Right lobe of liver (tissue), 6 donors: Measurements from ENCODE around the gene ADGRF5. TPM values are rescaled to one million over a fixed set of nuclear protein-coding genes. Genes with fewer than 3 reads are reported as not detected.

Experiments
- ATAC-seq, 4 donors: fragments of 200-7000 bp; cut with Tn5 transposase; one replicate each; pipeline ENCODE4 v1.9.1; 2020; ENCODE audit warnings: mild to moderate bottlenecking in 4 of 4, moderate library complexity in 4 of 4
- DNase-seq, 3 donors: peaks; one replicate each; pipeline ENCODE4 v3.0.0-alpha.2; 2020
- H3K27ac ChIP-seq, 3 donors: fragments of 200-600 bp; one replicate each; pipeline ENCODE4 v1.8.0; 2022
- H3K27me3 ChIP-seq, 2 donors: fragments of 200-600 bp; one replicate each; pipeline ENCODE4 v1.8.0; 2022
- H3K36me3 ChIP-seq, 4 donors: fragments of 200-600 bp; sonication (generic) in 1 of 4; one replicate each; pipeline versions ENCODE4 v1.5.1 to v1.8.0; 2017 to 2022; ENCODE audit warnings: control low read depth in 1 of 4
- H3K4me1 ChIP-seq, 4 donors: fragments of 200-600 bp; sonication (generic) in 1 of 4; one replicate each; pipeline versions ENCODE4 v1.5.1 to v1.8.0; 2017 to 2022; ENCODE audit warnings: control low read depth in 1 of 4
- H3K4me3 ChIP-seq, 3 donors: fragments of 200-600 bp; one replicate each; pipeline ENCODE4 v1.8.0; 2022
- H3K9me3 ChIP-seq, 4 donors: fragments of 200-600 bp; sonication (generic) in 1 of 4; one replicate each; pipeline versions ENCODE4 v1.5.1 to v1.8.0; 2017 to 2022; ENCODE audit warnings: control low read depth in 1 of 4
- CTCF ChIP-seq, 4 donors: fragments of 200-600 bp in 3 of 4; fragments of 450-650 bp in 1 of 4; IDR thresholded peaks; one replicate each; pipeline versions ENCODE4 v1.5.1 to v1.8.0; 2016 to 2022; ENCODE audit warnings: antibody characterized with exemption in 4 of 4, mild to moderate bottlenecking in 2 of 4
- POLR2A ChIP-seq: fragments of 450-650 bp; IDR thresholded peaks from one replicate; pipeline ENCODE4 v1.6.1; 2017; ENCODE audit warnings: antibody characterized with exemption, mild to moderate bottlenecking
- WGBS: methylation state at CpG from one replicate; pipeline ENCODE4 v1.1.6; 2018; ENCODE audit warnings: low coverage, low lambda C conversion rate; ENCODE audit not compliant: insufficient coverage; ENCODE audit errors: missing lambda C conversion rate; 5-methylcytosine and 5-hydroxymethylcytosine counted together
- intact Hi-C, 2 donors: fragments of 100-400 bp; cut with DNase I; formaldehyde crosslinking; loops; one replicate each; pipeline versions ENCODE4 v1.11.2 to v1.14.1; 2022
- total RNA-seq, 6 experiments: library from RNA; depleted of rRNA in 2 of 6; stranded (reverse); fragments of >200 nt in 2 of 6; fragmentation: NEBNext Ultra II Directional in 3 of 6; extraction: Animal tissue kit (Norgen Biotek cat#: 25700) in 3 of 6; gene quantifications; one replicate each; pipeline versions ENCODE4 v1.1.0 to v1.2.4, GENCODE V29; 2016 to 2023
- donor health status: DM: no; HTN: yes; CAD: no.
- donor health status: DM: no; HTN: no; CAD: no.
- donor health status: DM: no; HTN: no; CAD: no.
- donor health status: DM: no; HTN: yes; CAD: no.
- donor health status: DM: no; HTN: yes; CAD: no.

The ADGRF5 gene
- total RNA-seq, 6 experiments from 2014 or later, result 6.5 to 14.6 (median 10.7) TPM

GRCh38 chr6:46954837-46955451, 33.2 kb upstream of the ADGRF5 start:
- 49% methylated on average over 4 of the region's 4 CpGs for WGBS
- DNase-seq, result peak in 1 of 3 donors; percentile 25
- TF ChIP-seq CTCF (IDR thresholded peaks at IDR 0.05) (no peak), POLR2A (no peak)
- intact Hi-C loops, result no loop called here
- no peak overlapping the region for H3K4me3 ChIP-seq
- H3K9me3 ChIP-seq, result no peaks in the 10 kb centered on the region
- H3K27me3 ChIP-seq, result no peaks in the 10 kb centered on the region
- H3K27ac ChIP-seq, result peak overlapping the region in 1 of 3 donors; percentile 33
- no peaks in the 10 kb centered on the region for H3K36me3 ChIP-seq
- ATAC-seq, result peak; percentile 40 to 79 (median 75)
- H3K4me1 ChIP-seq, result no peaks in the 10 kb centered on the region

GRCh38 chr6:46953921-46954320, 32.2 kb upstream of the ADGRF5 start:
- Histone ChIP-seq H3K4me1 (no peaks in the 10 kb centered on the region), H3K4me3 (peak overlapping the region in 1 of 3 donors; percentile 33), H3K27ac (no peak overlapping the region), H3K27me3 (no peaks in the 10 kb centered on the region), H3K9me3 (no peaks in the 10 kb centered on the region), H3K36me3 (no peaks in the 10 kb centered on the region)
- ATAC-seq (no peak), DNase-seq (no peak)
- intact Hi-C loops, result no loop called here
- WGBS, result 45% methylated on average over 4 of the region's 4 CpGs
- TF ChIP-seq POLR2A (no peak), CTCF (IDR thresholded peaks at IDR 0.05) (no peak)

GRCh38 chr6:46949632-46950280, 28.0 kb upstream of the ADGRF5 start:
- ATAC-seq, result peak in 2 of 4 donors; percentile 8 to 39
- Histone ChIP-seq H3K27me3 (no peaks in the 10 kb centered on the region), H3K4me3 (no peak overlapping the region), H3K27ac (peak overlapping the region in 1 of 3 donors; percentile 43), H3K9me3 (no peaks in the 10 kb centered on the region), H3K36me3 (no peaks in the 10 kb centered on the region), H3K4me1 (no peaks in the 10 kb centered on the region)
- TF ChIP-seq POLR2A (no peak), CTCF (IDR thresholded peaks at IDR 0.05) (no peak)
- WGBS, result 60% methylated on average over 8 of the region's 8 CpGs
- peak in 1 of 3 donors; percentile 21 for DNase-seq
- intact Hi-C loops, result no loop called here

- H3K4me1 ChIP-seq, result no peaks in the 10 kb centered on the region
- WGBS, result 72% methylated on average over 7 of the region's 8 CpGs
- no peaks in the 10 kb centered on the region for H3K27me3 ChIP-seq
- DNase-seq (no peak), ATAC-seq (peak; percentile 65 to 77 (median 70))
- no peak overlapping the region for H3K4me3 ChIP-seq
- TF ChIP-seq POLR2A (no peak), CTCF (IDR thresholded peaks at IDR 0.05) (no peak)
- no peaks in the 10 kb centered on the region for H3K9me3 ChIP-seq
- no peaks in the 10 kb centered on the region for H3K36me3 ChIP-seq
- H3K27ac ChIP-seq, result peak overlapping the region in 1 of 3 donors; percentile 43
- intact Hi-C loops, result no loop called here
Observed at GRCh38 chr6:46948699-46949098, 27.0 kb upstream of the ADGRF5 start.
